BLaER1 (cell line): Measurements from ENCODE around the gene GALNT10.
"Not testable (repeated sequence)": the region's sequence is repeated elsewhere in the genome, so short reads cannot be mapped to it uniquely, and the experiment has no call there.

Experiments used
- H3K27ac ChIP-seq: shearing (Covaris generic); formaldehyde crosslinking; 2 replicates; pipeline ENCODE4 v1.8.1; 2022
- H3K27me3 ChIP-seq: shearing (Covaris generic); formaldehyde crosslinking; 2 replicates; pipeline ENCODE4 v1.8.1; 2022
- H3K36me3 ChIP-seq: shearing (Covaris generic); formaldehyde crosslinking; 2 replicates; pipeline ENCODE4 v1.8.1; 2022
- H3K4me1 ChIP-seq: shearing (Covaris generic); formaldehyde crosslinking; 2 replicates; pipeline ENCODE4 v1.8.1; 2022
- H3K4me2 ChIP-seq: shearing (Covaris generic); formaldehyde crosslinking; 2 replicates; pipeline ENCODE4 v1.8.1; 2022
- H3K4me3 ChIP-seq: shearing (Covaris generic); formaldehyde crosslinking; 2 replicates; pipeline ENCODE4 v1.8.1; 2022
- H3K9ac ChIP-seq: shearing (Covaris generic); formaldehyde crosslinking; 2 replicates; pipeline ENCODE4 v1.8.1; 2022
- H3K9me3 ChIP-seq: shearing (Covaris generic); formaldehyde crosslinking; 2 replicates; pipeline ENCODE4 v1.8.1; 2022
- H4K20me1 ChIP-seq: shearing (Covaris generic); formaldehyde crosslinking; 2 replicates; pipeline ENCODE4 v1.8.1; 2022
- Cebpa-rat ChIP-seq: shearing (Covaris generic); IDR thresholded peaks from 2 replicates; pipeline ENCODE4 v1.8.1; 2022

GALNT10 gene

GRCh38 chr5:154190595-154191304 is at the start of gene GALNT10:
TSS of gene GALNT10 (plus strand) at chr5:154190733. CDS start at chr5:154190867, 134 bp downstream.
- Histone ChIP-seq H3K4me2 (peak within 1 kb of the TSS; percentile 79), H3K9me3 (no peaks in the 10 kb centered on the region), H3K9ac (peak within 1 kb of the TSS; percentile 92), H3K4me1 (peaks cover 22% of the 10 kb centered on the region), H3K27me3 (peaks cover 12% of the 10 kb centered on the region), H3K27ac (peak within 1 kb of the TSS; percentile 97), H3K4me3 (peak within 1 kb of the TSS; percentile 86), H4K20me1 (peaks cover 9% of the 10 kb centered on the region; the same call in 1 of the 2 replicates), H3K36me3 (no peaks in the 10 kb centered on the region)
- no peak for TF ChIP-seq Cebpa-rat

GRCh38 chr5:154141745-154142221 is 48.8 kb upstream of the GALNT10 start:
- Histone ChIP-seq H3K36me3 (no peaks in the 10 kb centered on the region), H3K9ac (no peak overlapping the region), H3K4me1 (peaks cover 7% of the 10 kb centered on the region; the same call in 1 of the 2 replicates), H3K27ac (no peak overlapping the region), H3K27me3 (no peaks in the 10 kb centered on the region), H4K20me1 (no peaks in the 10 kb centered on the region), H3K9me3 (no peaks in the 10 kb centered on the region), H3K4me3 (no peak overlapping the region), H3K4me2 (no peak overlapping the region)
- no peak for TF ChIP-seq Cebpa-rat

- H3K9me3 ChIP-seq, result no peaks in the 10 kb centered on the region
- H3K36me3 ChIP-seq, result no peaks in the 10 kb centered on the region
- H3K4me3 ChIP-seq, result no peak overlapping the region
- no peak overlapping the region for H3K27ac ChIP-seq
- H3K9ac ChIP-seq, result no peak overlapping the region
- no peaks in the 10 kb centered on the region for H4K20me1 ChIP-seq
- no peaks in the 10 kb centered on the region for H3K27me3 ChIP-seq
- TF ChIP-seq Cebpa-rat, result no peak
- peaks cover 7% of the 10 kb centered on the region; the same call in 1 of the 2 replicates for H3K4me1 ChIP-seq
- H3K4me2 ChIP-seq, result no peak overlapping the region
Observed at GRCh38 chr5:154143211-154143641, 47.3 kb upstream of the GALNT10 start.

GRCh38 chr5:154145268-154145667 is 45.3 kb upstream of the GALNT10 start:
- no peaks in the 10 kb centered on the region for H3K27me3 ChIP-seq

GRCh38 chr5:154146409-154146808 is 44.1 kb upstream of the GALNT10 start:
- no peak overlapping the region for H3K4me2 ChIP-seq
- no peak overlapping the region for H3K27ac ChIP-seq
- H3K9me3 ChIP-seq, result no peaks in the 10 kb centered on the region
- no peak overlapping the region for H3K4me3 ChIP-seq
- H3K9ac ChIP-seq, result no peak overlapping the region
- no peaks in the 10 kb centered on the region for H3K36me3 ChIP-seq
- no peak for TF ChIP-seq Cebpa-rat
- H3K27me3 ChIP-seq, result no peaks in the 10 kb centered on the region
- H4K20me1 ChIP-seq, result no peaks in the 10 kb centered on the region
- H3K4me1 ChIP-seq, result peaks cover 7% of the 10 kb centered on the region; the same call in 1 of the 2 replicates

More at GRCh38 chr5:154145268-154145667, 45.3 kb upstream of the GALNT10 start:
- TF ChIP-seq Cebpa-rat, result no peak
- Histone ChIP-seq H3K4me3 (no peak overlapping the region), H3K27ac (no peak overlapping the region), H3K9me3 (no peaks in the 10 kb centered on the region), H3K36me3 (no peaks in the 10 kb centered on the region), H3K4me2 (no peak overlapping the region), H3K9ac (no peak overlapping the region), H3K4me1 (peaks cover 7% of the 10 kb centered on the region; the same call in 1 of the 2 replicates), H4K20me1 (no peaks in the 10 kb centered on the region)

GRCh38 chr5:154147666-154148065 is 42.9 kb upstream of the GALNT10 start:
- Histone ChIP-seq H3K9ac (no peak overlapping the region), H3K4me2 (no peak overlapping the region), H4K20me1 (no peaks in the 10 kb centered on the region), H3K9me3 (no peaks in the 10 kb centered on the region), H3K4me1 (peaks cover 7% of the 10 kb centered on the region; the same call in 1 of the 2 replicates), H3K36me3 (no peaks in the 10 kb centered on the region), H3K27me3 (no peaks in the 10 kb centered on the region), H3K27ac (no peak overlapping the region), H3K4me3 (no peak overlapping the region)
- TF ChIP-seq Cebpa-rat, result no peak

- not testable (repeated sequence) for H3K9me3 ChIP-seq, H4K20me1 ChIP-seq, H3K4me2 ChIP-seq, H3K9ac ChIP-seq, H3K4me1 ChIP-seq, H3K36me3 ChIP-seq, H3K4me3 ChIP-seq, H3K27ac ChIP-seq, H3K27me3 ChIP-seq
Observed at GRCh38 chr5:154150471-154150870, 40.1 kb upstream of the GALNT10 start.

GRCh38 chr5:154157483-154158378 is 32.8 kb upstream of the GALNT10 start:
- H3K9me3 ChIP-seq, result no peaks in the 10 kb centered on the region
- no peak overlapping the region for H3K27ac ChIP-seq
- H3K36me3 ChIP-seq, result no peaks in the 10 kb centered on the region
- H3K9ac ChIP-seq, result no peak overlapping the region
- no peaks in the 10 kb centered on the region for H3K4me1 ChIP-seq
- no peak overlapping the region for H3K4me3 ChIP-seq
- H3K4me2 ChIP-seq, result no peak overlapping the region
- TF ChIP-seq Cebpa-rat, result no peak
- H3K27me3 ChIP-seq, result no peaks in the 10 kb centered on the region
- H4K20me1 ChIP-seq, result no peaks in the 10 kb centered on the region

GRCh38 chr5:154158379-154158737 is 32.2 kb upstream of the GALNT10 start:
- H3K27me3 ChIP-seq, result no peaks in the 10 kb centered on the region
- H3K9me3 ChIP-seq, result no peaks in the 10 kb centered on the region
- H3K4me3 ChIP-seq, result no peak overlapping the region
- TF ChIP-seq Cebpa-rat, result no peak
- H4K20me1 ChIP-seq, result no peaks in the 10 kb centered on the region
- H3K27ac ChIP-seq, result no peak overlapping the region
- no peak overlapping the region for H3K4me2 ChIP-seq
- H3K36me3 ChIP-seq, result no peaks in the 10 kb centered on the region
- H3K4me1 ChIP-seq, result no peaks in the 10 kb centered on the region
- no peak overlapping the region for H3K9ac ChIP-seq

- H3K9ac ChIP-seq, result no peak overlapping the region
- no peaks in the 10 kb centered on the region for H3K4me1 ChIP-seq
- TF ChIP-seq Cebpa-rat, result no peak
- no peak overlapping the region for H3K4me3 ChIP-seq
- no peaks in the 10 kb centered on the region for H3K9me3 ChIP-seq
- H3K36me3 ChIP-seq, result no peaks in the 10 kb centered on the region
- no peaks in the 10 kb centered on the region for H3K27me3 ChIP-seq
- H3K4me2 ChIP-seq, result no peak overlapping the region
- no peak overlapping the region for H3K27ac ChIP-seq
- no peaks in the 10 kb centered on the region for H4K20me1 ChIP-seq
Observed at GRCh38 chr5:154159343-154159742, 31.2 kb upstream of the GALNT10 start.
